Measurements from ENCODE around the gene NUDT14. TPM values are rescaled to one million over a fixed set of nuclear protein-coding genes. Genes with fewer than 3 reads are reported as not detected.

The NUDT14 gene
- total RNA-seq, 1 experiment from 2014 or later = 26.1 TPM

DNA sequence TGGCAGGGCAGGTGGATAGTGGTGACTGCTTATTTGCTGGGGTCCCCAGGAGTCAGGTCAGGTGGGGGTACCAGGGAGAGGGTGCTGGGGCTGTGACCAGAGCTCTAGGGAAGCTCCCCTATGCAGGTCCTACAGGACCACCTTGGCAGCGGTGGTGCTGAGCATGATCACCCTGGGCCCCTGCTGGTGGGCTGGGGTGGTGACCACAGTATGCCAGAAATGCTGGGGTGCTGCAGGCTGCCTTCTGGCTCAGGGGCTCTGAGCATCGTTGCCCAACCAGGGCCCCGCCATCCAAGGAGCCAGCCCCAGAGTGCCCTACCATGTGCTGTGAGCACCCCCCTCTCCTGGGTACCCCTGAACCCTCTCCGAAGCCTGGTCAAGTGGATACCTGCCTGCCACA, 17.5 kb upstream of the NUDT14 start:
- no peak overlapping the region for H3K4me3 Mint-ChIP-seq (ENCODE audit: unreplicated experiment)
- POLR2A ChIA-PET = no interaction called here
- DNase-seq (ENCODE audit: unreplicated experiment) = no peak
- H3K4me1 Mint-ChIP-seq (ENCODE audit: insufficient read depth, unreplicated experiment) = peaks cover 21% of the 10 kb centered on the region
- peaks cover 13% of the 10 kb centered on the region for H3K36me3 Mint-ChIP-seq (ENCODE audit: insufficient read depth, unreplicated experiment)
- TF ChIP-seq, protein P1, sequence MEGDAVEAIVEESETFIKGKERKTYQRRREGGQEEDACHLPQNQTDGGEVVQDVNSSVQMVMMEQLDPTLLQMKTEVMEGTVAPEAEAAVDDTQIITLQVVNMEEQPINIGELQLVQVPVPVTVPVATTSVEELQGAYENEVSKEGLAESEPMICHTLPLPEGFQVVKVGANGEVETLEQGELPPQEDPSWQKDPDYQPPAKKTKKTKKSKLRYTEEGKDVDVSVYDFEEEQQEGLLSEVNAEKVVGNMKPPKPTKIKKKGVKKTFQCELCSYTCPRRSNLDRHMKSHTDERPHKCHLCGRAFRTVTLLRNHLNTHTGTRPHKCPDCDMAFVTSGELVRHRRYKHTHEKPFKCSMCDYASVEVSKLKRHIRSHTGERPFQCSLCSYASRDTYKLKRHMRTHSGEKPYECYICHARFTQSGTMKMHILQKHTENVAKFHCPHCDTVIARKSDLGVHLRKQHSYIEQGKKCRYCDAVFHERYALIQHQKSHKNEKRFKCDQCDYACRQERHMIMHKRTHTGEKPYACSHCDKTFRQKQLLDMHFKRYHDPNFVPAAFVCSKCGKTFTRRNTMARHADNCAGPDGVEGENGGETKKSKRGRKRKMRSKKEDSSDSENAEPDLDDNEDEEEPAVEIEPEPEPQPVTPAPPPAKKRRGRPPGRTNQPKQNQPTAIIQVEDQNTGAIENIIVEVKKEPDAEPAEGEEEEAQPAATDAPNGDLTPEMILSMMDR (IDR thresholded peaks at IDR 0.05; ENCODE audit: unreplicated experiment) = peak; percentile 8
- H3K27me3 Mint-ChIP-seq (ENCODE audit: insufficient read depth, unreplicated experiment) = peaks cover 58% of the 10 kb centered on the region
- no peaks in the 10 kb centered on the region for H3K9me3 Mint-ChIP-seq (ENCODE audit: unreplicated experiment)
- CTCF ChIA-PET = interaction anchor here (0.7 to 1.6 kb wide), 2 partner anchors 9 to 245 kb away, joined by 3 to 7 read pairs; no protein-coding TSS in a partner anchor
- no peak overlapping the region for H3K27ac Mint-ChIP-seq (ENCODE audit: low read depth, unreplicated experiment)
- intact Hi-C loops (cut with micrococcal nuclease) = no loop called here
- BruUV-seq (replicated peaks) = no TSS peak

DNA sequence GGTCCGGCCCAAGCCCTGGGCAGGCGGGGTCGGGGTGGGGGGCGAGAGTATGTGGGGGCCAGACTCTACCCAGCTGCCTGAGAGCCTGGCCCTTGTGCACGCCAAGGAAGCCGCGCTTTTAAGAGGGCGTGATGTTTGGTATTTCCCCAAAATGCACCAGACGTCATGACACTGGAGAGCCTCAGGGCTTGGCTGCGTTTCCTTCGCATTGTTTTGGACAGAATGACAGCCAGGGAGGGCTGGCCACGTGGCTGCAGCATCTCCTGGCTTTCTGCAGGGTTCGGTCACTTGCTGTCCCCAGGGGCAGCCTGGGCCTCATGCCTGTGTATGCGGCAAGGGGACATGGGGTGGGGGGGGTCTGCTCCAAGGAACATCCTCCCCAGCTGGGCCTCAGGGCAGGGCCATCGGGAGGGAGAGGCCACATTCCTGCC, 16.1 kb upstream of the NUDT14 start:
- ChIA-PET CTCF (interaction anchor here (0.6 to 1.6 kb wide), 2 partner anchors 8 to 20 kb away, joined by 4 to 7 read pairs; no protein-coding TSS in a partner anchor), POLR2A (no interaction called here)
- Mint-ChIP-seq H3K4me1 (ENCODE audit: insufficient read depth, unreplicated experiment) (peaks cover 21% of the 10 kb centered on the region), H3K4me3 (ENCODE audit: unreplicated experiment) (no peak overlapping the region), H3K27ac (ENCODE audit: low read depth, unreplicated experiment) (no peak overlapping the region), H3K9me3 (ENCODE audit: unreplicated experiment) (no peaks in the 10 kb centered on the region), H3K36me3 (ENCODE audit: insufficient read depth, unreplicated experiment) (peaks cover 13% of the 10 kb centered on the region), H3K27me3 (ENCODE audit: insufficient read depth, unreplicated experiment) (peaks cover 58% of the 10 kb centered on the region)
- TF ChIP-seq, protein P1 (IDR thresholded peaks at IDR 0.05; ENCODE audit: unreplicated experiment) = no peak
- peak; percentile 83 for DNase-seq (ENCODE audit: unreplicated experiment)
- intact Hi-C loops (cut with micrococcal nuclease) = no loop called here
- BruUV-seq (replicated peaks) = no TSS peak

DNA sequence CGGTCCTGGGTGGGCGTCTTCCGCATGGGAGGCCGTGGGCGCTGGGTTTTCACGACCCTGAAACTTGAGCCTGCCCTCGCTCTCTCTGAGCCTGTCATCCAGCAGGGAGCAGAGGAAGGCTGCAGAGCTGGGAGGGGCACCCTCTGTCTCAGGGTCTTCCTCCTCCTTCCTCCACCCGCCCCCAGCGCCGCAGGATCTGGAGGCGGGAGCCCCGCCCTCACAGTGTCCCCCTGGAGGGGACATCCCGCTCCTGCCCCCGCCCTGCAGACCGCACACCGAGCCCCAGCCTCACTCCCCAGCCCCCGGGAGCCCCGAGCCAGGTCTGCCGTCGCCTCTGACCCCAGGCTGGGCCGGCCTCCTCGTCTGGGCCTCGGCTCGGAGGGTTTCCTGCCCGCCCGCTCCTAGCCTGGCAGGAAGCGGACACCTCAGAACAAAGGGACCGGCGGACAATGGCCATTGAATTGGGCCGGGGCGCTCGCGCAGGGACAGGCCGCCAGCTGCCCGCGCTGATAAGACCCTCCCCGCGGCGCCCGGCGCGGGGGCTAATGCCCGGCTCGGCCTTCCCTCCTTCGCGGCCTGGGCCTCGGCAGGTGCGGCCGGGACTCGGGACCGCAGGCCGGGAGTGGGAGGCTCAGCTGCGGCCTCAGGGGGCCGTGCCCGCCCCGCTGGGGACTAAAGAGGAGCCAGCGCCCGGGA, 15.3 kb upstream of the NUDT14 start:
- TF ChIP-seq, protein P1 (IDR thresholded peaks at IDR 0.05; ENCODE audit: unreplicated experiment) = no peak
- H3K36me3 Mint-ChIP-seq (ENCODE audit: insufficient read depth, unreplicated experiment) = peaks cover 6% of the 10 kb centered on the region
- H3K4me1 Mint-ChIP-seq (ENCODE audit: insufficient read depth, unreplicated experiment) = peaks cover 21% of the 10 kb centered on the region
- POLR2A ChIA-PET = no interaction called here
- DNase-seq (ENCODE audit: unreplicated experiment) = no peak
- no peak overlapping the region for H3K27ac Mint-ChIP-seq (ENCODE audit: low read depth, unreplicated experiment)
- H3K27me3 Mint-ChIP-seq (ENCODE audit: insufficient read depth, unreplicated experiment) = peaks cover 58% of the 10 kb centered on the region
- intact Hi-C loops (cut with micrococcal nuclease) = no loop called here
- no TSS peak for BruUV-seq (replicated peaks)
- CTCF ChIA-PET = no interaction called here
- no peak overlapping the region for H3K4me3 Mint-ChIP-seq (ENCODE audit: unreplicated experiment)
- H3K9me3 Mint-ChIP-seq (ENCODE audit: unreplicated experiment) = no peaks in the 10 kb centered on the region

DNA sequence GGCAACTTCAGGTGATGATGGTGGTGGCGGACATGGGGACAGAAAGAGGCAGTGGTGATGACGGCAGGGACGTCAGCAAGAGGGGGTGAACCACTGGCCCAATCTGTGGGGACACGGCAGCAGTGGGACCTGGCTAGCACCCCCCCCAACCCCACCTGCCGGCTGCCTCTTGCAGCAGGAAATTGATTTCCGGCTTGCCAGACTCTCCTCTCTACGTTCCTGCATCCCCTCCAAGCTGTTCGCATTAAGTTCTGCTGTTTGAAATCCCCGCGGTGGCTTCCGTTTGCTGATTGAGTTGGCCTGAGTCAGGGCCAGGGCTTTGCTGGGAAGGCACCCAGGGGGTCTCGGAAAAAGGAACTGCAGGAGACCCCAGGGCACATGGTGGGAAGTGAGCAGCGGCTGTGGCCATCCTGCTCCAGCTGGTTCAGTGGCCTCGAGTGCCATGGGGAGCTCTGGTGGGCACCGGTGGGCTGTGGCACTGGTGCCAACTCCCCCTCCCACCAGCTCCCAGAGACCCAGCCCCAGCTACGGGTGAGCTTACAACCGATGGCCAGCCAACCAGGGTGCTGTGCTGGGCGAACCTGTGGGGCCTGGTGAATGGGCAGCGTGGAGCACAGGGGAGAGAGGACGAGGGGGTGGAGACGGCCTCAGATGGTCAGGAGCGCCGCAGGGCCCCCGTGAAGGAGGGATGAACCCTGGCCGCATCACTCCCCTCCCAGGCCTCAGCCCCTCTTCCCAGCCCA, 14.6 kb upstream of the NUDT14 start:
- ChIA-PET POLR2A (interaction anchor here (0.6 kb wide), 1 partner anchor 171 kb away, joined by 3 read pairs; no protein-coding TSS in a partner anchor), CTCF (interaction anchor here (1.0 kb wide), 1 partner anchor 105 kb away, joined by 6 read pairs; no protein-coding TSS in a partner anchor)
- TF ChIP-seq, protein P1 (IDR thresholded peaks at IDR 0.05; ENCODE audit: unreplicated experiment) = no peak
- intact Hi-C loops (cut with micrococcal nuclease) = no loop called here
- Mint-ChIP-seq H3K27me3 (ENCODE audit: insufficient read depth, unreplicated experiment) (peaks cover 57% of the 10 kb centered on the region), H3K27ac (ENCODE audit: low read depth, unreplicated experiment) (no peak overlapping the region), H3K4me1 (ENCODE audit: insufficient read depth, unreplicated experiment) (peaks cover 21% of the 10 kb centered on the region), H3K9me3 (ENCODE audit: unreplicated experiment) (no peaks in the 10 kb centered on the region), H3K36me3 (ENCODE audit: insufficient read depth, unreplicated experiment) (peaks cover 6% of the 10 kb centered on the region), H3K4me3 (ENCODE audit: unreplicated experiment) (no peak overlapping the region)
- DNase-seq (ENCODE audit: unreplicated experiment) = no peak
- BruUV-seq (replicated peaks) = no TSS peak
